HG03342 (cell line): ENCODE measurements around the gene CFAP68.

Experiments
- ATAC-seq: cut with Tn5 transposase; IDR thresholded peaks from one replicate; pipeline ENCODE4 v1.9.1; 2021; ENCODE audit warnings: mild to moderate bottlenecking, moderate library complexity; ENCODE audit not compliant: unreplicated experiment

Gene CFAP68

GRCh38 chr11:111878849-111879636, at the start of gene CFAP68, which contains the start of gene FDXACB1:
Gene CFAP68, plus strand, starts transcription at chr11:111879541. Its CDS starts 20 bp downstream, at chr11:111879561.
Gene FDXACB1, minus strand, starts transcription at chr11:111879165. Its CDS starts 33 bp downstream, at chr11:111879132.
- peak; percentile 88 for ATAC-seq

GRCh38 chr11:111833524-111833923, 45.8 kb upstream of the CFAP68 start:
- ATAC-seq: no peak

GRCh38 chr11:111834432-111835163, 44.7 kb upstream of the CFAP68 start:
- no peak for ATAC-seq

- no peak for ATAC-seq
Observed at GRCh38 chr11:111835665-111836064, 43.7 kb upstream of the CFAP68 start.

- no peak for ATAC-seq
Observed at GRCh38 chr11:111836162-111836561, 43.2 kb upstream of the CFAP68 start.

GRCh38 chr11:111836721-111837120, 42.6 kb upstream of the CFAP68 start:
- ATAC-seq: peak; percentile 72

GRCh38 chr11:111837366-111837891, 41.9 kb upstream of the CFAP68 start:
- ATAC-seq: no peak

GRCh38 chr11:111838054-111838453, 41.3 kb upstream of the CFAP68 start:
- ATAC-seq: no peak

- no peak for ATAC-seq
Observed at GRCh38 chr11:111840143-111840542, 39.2 kb upstream of the CFAP68 start.

GRCh38 chr11:111841370-111842053, 37.8 kb upstream of the CFAP68 start:
- ATAC-seq: peak; percentile 50

GRCh38 chr11:111843661-111844060, 35.7 kb upstream of the CFAP68 start:
- no peak for ATAC-seq

GRCh38 chr11:111845276-111846028, 33.9 kb upstream of the CFAP68 start:
- no peak for ATAC-seq

- ATAC-seq: no peak
Observed at GRCh38 chr11:111846063-111846462, 33.3 kb upstream of the CFAP68 start.

- no peak for ATAC-seq
Observed at GRCh38 chr11:111846636-111847035, 32.7 kb upstream of the CFAP68 start.

- no peak for ATAC-seq
Observed at GRCh38 chr11:111849631-111850030, 29.7 kb upstream of the CFAP68 start.

GRCh38 chr11:111851067-111851466, 28.3 kb upstream of the CFAP68 start:
- ATAC-seq: no peak

GRCh38 chr11:111851636-111852035, 27.7 kb upstream of the CFAP68 start:
- ATAC-seq: no peak

GRCh38 chr11:111852103-111852502, 27.2 kb upstream of the CFAP68 start:
- ATAC-seq: no peak

- ATAC-seq: no peak
Observed at GRCh38 chr11:111855506-111855905, 23.8 kb upstream of the CFAP68 start.

GRCh38 chr11:111860257-111860656, 19.1 kb upstream of the CFAP68 start:
- no peak for ATAC-seq
